Adrenal gland (tissue), 12 donors: ENCODE data around the gene SMYD2. TPM values are rescaled to one million over a fixed set of nuclear protein-coding genes. Genes with fewer than 3 reads are reported as not detected.

ENCODE experiments used
- DNase-seq, 7 donors: peaks; one replicate each; pipeline ENCODE4 v3.0.0-alpha.2; 2019 to 2020
- H3K27ac ChIP-seq, 5 donors: fragments of 200-600 bp; sonication (generic) in 4 of 5; 1 replicate in 3 of 5; 2 replicates in 2 of 5; pipeline versions ENCODE4 v1.5.1 to v1.8.0; 2016 to 2020; ENCODE audit warnings: mild to moderate bottlenecking in 1 of 5
- H3K27me3 ChIP-seq: fragments of 200-600 bp; 2 replicates; pipeline ENCODE4 v1.8.0; 2021
- H3K36me3 ChIP-seq, 2 donors: fragments of 200-600 bp; replicated peaks in 1 of 2; 1 replicate in 1 of 2; 2 replicates in 1 of 2; pipeline versions ENCODE4 v1.5.1 to v1.8.0; 2018 to 2022
- H3K4me1 ChIP-seq, 2 donors: fragments of 200-600 bp; replicated peaks in 1 of 2; 1 replicate in 1 of 2; 2 replicates in 1 of 2; pipeline versions ENCODE4 v1.5.1 to v1.8.0; 2018 to 2021
- H3K4me3 ChIP-seq, 4 donors: fragments of 200-600 bp; sonication (generic) in 3 of 4; one replicate each; pipeline ENCODE4 v1.5.1; 2016 to 2018
- H3K9me3 ChIP-seq, 3 donors: fragments of 200-600 bp; sonication (generic) in 1 of 3; replicated peaks in 1 of 3; 1 replicate in 2 of 3; 2 replicates in 1 of 3; pipeline versions ENCODE4 v1.5.1 to v1.8.0; 2016 to 2021
- POLR2A ChIP-seq, 2 donors: fragments of 450-650 bp; IDR thresholded peaks; one replicate each; pipeline ENCODE4 v1.6.1; 2017; ENCODE audit warnings: antibody characterized with exemption in 2 of 2, mild to moderate bottlenecking in 2 of 2, moderate library complexity in 1 of 2
- WGBS, 4 donors: extraction: QIAGEN DNeasy Blood & Tissue Kit in 2 of 4; methylation state at CpG; one replicate each; pipeline versions ENCODE4 v1.1.5 to v1.1.7; 2013 to 2017; 5-methylcytosine and 5-hydroxymethylcytosine counted together
- intact Hi-C, 2 donors: fragments of 100-400 bp; cut with DNase I; formaldehyde crosslinking; loops; one replicate each; pipeline versions ENCODE4 v1.14.1 to v1.15.0; 2022 to 2023
- polyA plus RNA-seq, 3 donors: library from polyadenylated mRNA; stranded (reverse); fragments of 200-250 nt in 2 of 3; fragments of 350-450 nt in 1 of 3; fragmentation: Illumina TruSeq in 1 of 3; extraction: RNeasy Lipid Tissue Mini Kit (QIAGEN cat#74804) in 1 of 3; gene quantifications; one replicate each; pipeline ENCODE4 v1.2.3, GENCODE V29; 2013 to 2014
- total RNA-seq, 9 donors: library from RNA; depleted of rRNA in 4 of 9; stranded (reverse); fragments of >200 nt in 4 of 9; fragments of 120-200 nt in 1 of 9; fragmentation: NEBNext Ultra II Directional in 1 of 9; extraction: Animal tissue kit (Norgen Biotek cat#: 25700) in 1 of 9; gene quantifications; one replicate each; pipeline versions ENCODE4 v1.1.0 to v1.2.4, GENCODE V29; 2013 to 2023
- TF ChIP-seq, protein P1 (sequence below), 6 experiments: fragments of 450-650 bp in 4 of 6; fragments of 200-600 bp in 2 of 6; sonication (generic) in 1 of 6; IDR thresholded peaks; 1 replicate in 5 of 6; 2 replicates in 1 of 6; pipeline versions ENCODE4 v1.5.1 to v1.8.0; 2016 to 2021; ENCODE audit warnings: antibody characterized with exemption in 6 of 6, mild to moderate bottlenecking in 2 of 6, moderate library complexity in 1 of 6
- donor health status: healthy with polysubstance abuse.
- donor health status: Bipolar disorder and iron deficiency.
- donor health status: DM: yes; HTN: yes; CAD: no.
- donor health status: DM: no; HTN: no; CAD: no.
- donor health status: DM: no; HTN: no; CAD: no.
- donor health status: DM: yes; HTN: yes; CAD: no.

The SMYD2 gene
- total and polyA plus RNA-seq, 12 donors: 11.4 to 67.9 (median 23.2) TPM

DNA sequence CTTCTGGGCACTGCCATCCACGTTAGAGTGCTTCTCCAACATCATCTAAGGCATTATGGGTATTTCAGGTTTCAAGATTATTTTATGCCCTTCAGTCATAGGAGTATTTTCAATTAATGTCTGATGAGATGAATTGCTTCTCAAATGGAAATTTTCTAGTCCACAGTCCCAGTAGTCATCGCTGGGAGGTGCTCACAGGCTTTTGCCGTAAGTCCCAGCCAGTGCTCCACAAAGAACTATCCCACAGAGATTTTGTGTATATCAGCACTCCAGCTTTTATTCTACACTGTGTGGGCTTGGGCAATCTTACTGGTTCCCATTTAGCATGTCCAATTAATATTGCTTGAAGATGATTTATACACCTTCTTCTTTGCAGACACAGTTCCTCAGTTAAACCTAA is 61.0 kb downstream of the SMYD2 start:
- Histone ChIP-seq H3K9me3 (no peaks in the 10 kb centered on the region), H3K27me3 (no peaks in the 10 kb centered on the region), H3K36me3 (no peaks in the 10 kb centered on the region), H3K4me3 (no peak overlapping the region), H3K4me1 (no peaks in the 10 kb centered on the region), H3K27ac (no peak overlapping the region)
- no peak for DNase-seq
- 88 to 91% (median 89%) methylated on average over 3 of the region's 3 CpGs for WGBS, 4 donors
- TF ChIP-seq, protein P1, sequence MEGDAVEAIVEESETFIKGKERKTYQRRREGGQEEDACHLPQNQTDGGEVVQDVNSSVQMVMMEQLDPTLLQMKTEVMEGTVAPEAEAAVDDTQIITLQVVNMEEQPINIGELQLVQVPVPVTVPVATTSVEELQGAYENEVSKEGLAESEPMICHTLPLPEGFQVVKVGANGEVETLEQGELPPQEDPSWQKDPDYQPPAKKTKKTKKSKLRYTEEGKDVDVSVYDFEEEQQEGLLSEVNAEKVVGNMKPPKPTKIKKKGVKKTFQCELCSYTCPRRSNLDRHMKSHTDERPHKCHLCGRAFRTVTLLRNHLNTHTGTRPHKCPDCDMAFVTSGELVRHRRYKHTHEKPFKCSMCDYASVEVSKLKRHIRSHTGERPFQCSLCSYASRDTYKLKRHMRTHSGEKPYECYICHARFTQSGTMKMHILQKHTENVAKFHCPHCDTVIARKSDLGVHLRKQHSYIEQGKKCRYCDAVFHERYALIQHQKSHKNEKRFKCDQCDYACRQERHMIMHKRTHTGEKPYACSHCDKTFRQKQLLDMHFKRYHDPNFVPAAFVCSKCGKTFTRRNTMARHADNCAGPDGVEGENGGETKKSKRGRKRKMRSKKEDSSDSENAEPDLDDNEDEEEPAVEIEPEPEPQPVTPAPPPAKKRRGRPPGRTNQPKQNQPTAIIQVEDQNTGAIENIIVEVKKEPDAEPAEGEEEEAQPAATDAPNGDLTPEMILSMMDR (IDR thresholded peaks at IDR 0.05): no peak
- no peak for TF ChIP-seq POLR2A (IDR thresholded peaks at IDR 0.05)
- intact Hi-C loops: no loop called here

DNA sequence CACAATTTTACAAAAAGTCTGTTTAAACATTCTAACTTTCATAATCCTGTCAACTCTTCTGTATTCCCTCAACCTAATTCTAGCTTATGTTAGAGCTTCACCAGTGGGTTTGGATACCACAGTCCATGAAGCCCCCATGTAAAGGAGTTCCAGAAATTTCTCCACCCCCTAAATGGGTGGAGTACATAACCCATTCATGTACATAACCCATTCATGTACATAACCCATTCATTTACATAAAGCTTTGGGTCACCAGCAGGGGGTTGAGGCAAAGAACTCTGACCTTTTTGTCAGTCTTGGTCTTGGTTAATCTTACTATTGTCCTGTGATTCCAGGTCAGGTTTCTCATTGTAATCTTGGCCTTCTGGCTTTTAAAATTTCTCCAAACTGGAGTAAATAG is 61.6 kb downstream of the SMYD2 start:
- no peak for TF ChIP-seq POLR2A (IDR thresholded peaks at IDR 0.05)
- H3K27ac ChIP-seq: no peak overlapping the region
- H3K4me3 ChIP-seq: no peak overlapping the region
- H3K9me3 ChIP-seq: no peaks in the 10 kb centered on the region
- intact Hi-C loops: no loop called here
- no peaks in the 10 kb centered on the region for H3K36me3 ChIP-seq
- no peaks in the 10 kb centered on the region for H3K27me3 ChIP-seq
- no peaks in the 10 kb centered on the region for H3K4me1 ChIP-seq
- DNase-seq: no peak

DNA sequence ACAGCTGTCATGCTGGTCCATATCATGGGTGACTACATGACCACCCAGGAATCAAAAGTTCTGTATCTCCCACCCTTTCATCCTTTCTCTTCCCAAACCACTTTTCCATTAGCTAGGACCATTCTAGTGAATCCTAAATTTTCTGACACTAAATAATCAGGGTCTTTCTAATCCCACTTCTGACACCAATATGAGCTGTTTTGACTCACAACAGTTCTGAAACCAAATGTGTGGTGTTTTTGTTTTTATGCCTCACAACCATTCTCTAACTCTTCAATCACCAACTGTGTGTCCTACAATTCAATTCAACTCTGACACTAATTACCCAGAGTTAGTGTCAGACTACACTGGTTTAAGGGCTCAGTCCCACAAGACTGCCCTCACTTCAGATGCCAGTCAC is 63.9 kb downstream of the SMYD2 start:
- Histone ChIP-seq H3K4me3 (no peak overlapping the region), H3K36me3 (no peaks in the 10 kb centered on the region), H3K9me3 (no peaks in the 10 kb centered on the region), H3K27me3 (no peaks in the 10 kb centered on the region), H3K4me1 (no peaks in the 10 kb centered on the region), H3K27ac (no peak overlapping the region)
- no peak for DNase-seq
- TF ChIP-seq, protein P1 (IDR thresholded peaks at IDR 0.05): no peak
- no peak for TF ChIP-seq POLR2A (IDR thresholded peaks at IDR 0.05)
- intact Hi-C loops: no loop called here

DNA sequence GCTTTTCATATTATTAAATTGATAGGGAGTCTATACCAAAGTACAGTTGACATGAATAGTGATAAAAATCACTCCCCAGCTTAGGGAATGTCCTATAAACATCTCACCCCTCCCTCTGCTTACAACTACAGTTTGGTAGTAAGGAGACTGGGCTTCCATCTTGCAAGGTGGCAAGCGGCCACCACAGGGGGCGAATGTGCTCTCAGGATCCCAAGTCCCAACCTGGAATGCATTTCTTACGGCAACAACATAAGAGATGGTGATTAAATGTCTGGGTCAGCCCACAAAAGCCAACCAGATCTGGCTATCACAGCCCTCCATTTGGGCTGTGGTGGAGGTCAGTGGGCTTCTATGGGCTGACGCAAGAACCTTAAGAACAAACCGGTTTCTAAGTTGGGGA is 68.0 kb downstream of the SMYD2 start:
- no peak for DNase-seq
- H3K9me3 ChIP-seq: no peaks in the 10 kb centered on the region
- no peaks in the 10 kb centered on the region for H3K27me3 ChIP-seq
- no peak overlapping the region for H3K27ac ChIP-seq
- H3K4me3 ChIP-seq: no peak overlapping the region
- TF ChIP-seq POLR2A (IDR thresholded peaks at IDR 0.05): no peak
- TF ChIP-seq, protein P1 (IDR thresholded peaks at IDR 0.05): no peak
- WGBS, 4 donors: 96 to 99% (median 97%) methylated on average over 5 of the region's 5 CpGs
- peaks cover 6 to 9% of the 10 kb centered on the region in 2 donors for H3K4me1 ChIP-seq
- intact Hi-C loops: no loop called here
- H3K36me3 ChIP-seq: peaks cover 0 to 5% of the 10 kb centered on the region in 2 donors

DNA sequence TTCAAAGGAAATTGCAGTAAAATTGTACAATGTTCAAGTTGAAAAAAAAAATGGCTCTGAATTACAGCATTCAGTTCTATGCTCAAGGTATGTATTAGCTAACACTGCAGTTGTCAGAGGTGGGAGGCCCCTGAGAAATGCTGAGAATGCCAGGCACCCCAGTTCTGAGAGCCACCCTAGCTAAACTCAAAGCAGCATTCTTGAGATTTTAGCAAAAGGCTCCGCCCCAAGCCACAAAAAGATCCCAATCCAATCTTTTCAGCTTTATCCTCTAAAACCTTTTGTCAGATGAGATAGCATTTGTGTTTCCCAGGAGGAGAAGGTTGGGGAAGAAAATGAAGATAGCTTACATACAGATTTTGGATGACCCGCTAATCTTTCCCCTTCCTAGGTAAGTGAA is 68.8 kb downstream of the SMYD2 start:
- TF ChIP-seq POLR2A (IDR thresholded peaks at IDR 0.05): no peak
- TF ChIP-seq, protein P1 (IDR thresholded peaks at IDR 0.05): no peak
- intact Hi-C loops: no loop called here
- Histone ChIP-seq H3K9me3 (no peaks in the 10 kb centered on the region), H3K4me3 (no peak overlapping the region), H3K27me3 (no peaks in the 10 kb centered on the region), H3K36me3 (peaks cover 0 to 5% of the 10 kb centered on the region in 2 donors), H3K27ac (no peak overlapping the region), H3K4me1 (peaks cover 6 to 9% of the 10 kb centered on the region in 2 donors)
- WGBS, 4 donors: 93 to 100% (median 98%) methylated on average over 2 of the region's 2 CpGs
- no peak for DNase-seq
